Measurements from ENCODE around the gene MEF2C.

MEF2C gene

DNA sequence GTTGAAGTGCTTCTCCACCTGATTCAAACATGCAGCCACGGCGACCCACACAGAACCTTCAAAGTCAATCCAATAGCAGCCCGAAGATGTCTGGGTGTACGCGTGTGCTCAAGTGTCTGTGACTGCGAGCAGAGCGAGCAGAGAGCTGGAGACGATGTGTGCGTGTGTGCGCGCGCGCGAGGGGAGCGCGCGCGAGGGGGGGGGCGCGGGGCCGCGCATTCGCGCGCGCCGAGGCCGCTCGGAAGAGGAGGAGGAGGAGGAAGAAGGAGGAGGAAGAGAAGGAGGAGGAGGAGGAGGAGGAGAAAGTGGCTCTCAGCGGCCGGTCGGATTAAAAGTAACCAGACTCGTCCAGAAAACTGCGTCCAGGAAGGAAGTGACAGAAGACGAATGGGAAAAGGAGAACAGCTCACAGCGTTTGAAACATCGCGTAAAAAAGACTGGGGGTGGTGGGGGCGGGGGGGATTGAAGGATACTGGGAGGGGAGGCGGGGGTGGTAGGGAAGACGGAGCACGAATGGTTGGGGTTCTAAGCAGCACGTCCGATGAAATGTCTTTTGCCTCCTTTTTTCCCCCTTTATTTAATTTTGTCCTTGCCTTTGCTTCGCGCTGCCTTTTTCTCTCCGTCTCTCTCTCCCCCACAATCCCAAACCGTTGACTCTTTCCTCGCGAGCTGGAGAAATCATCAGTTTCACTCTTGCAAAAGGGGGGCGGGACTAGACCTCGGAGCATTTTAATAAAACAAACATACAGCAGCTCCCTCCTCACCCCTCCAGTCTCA is at the start of gene MEF2C:
Gene MEF2C, minus strand, starts transcription at position 126 of the 777 bp plus-strand sequence. CDS start 59,396 bp downstream, outside the sequence.
- peak; percentile 87 for DNase-seq (ENCODE audit: low read depth)

GRCh38 chr5:88932541-88932940 is 49.6 kb upstream of the MEF2C start:
- no peak overlapping the region for H3K4me3 ChIP-seq (ENCODE audit: low read depth, low read length)
- no peak for DNase-seq (ENCODE audit: low read depth)
- TF ChIP-seq, protein P1, sequence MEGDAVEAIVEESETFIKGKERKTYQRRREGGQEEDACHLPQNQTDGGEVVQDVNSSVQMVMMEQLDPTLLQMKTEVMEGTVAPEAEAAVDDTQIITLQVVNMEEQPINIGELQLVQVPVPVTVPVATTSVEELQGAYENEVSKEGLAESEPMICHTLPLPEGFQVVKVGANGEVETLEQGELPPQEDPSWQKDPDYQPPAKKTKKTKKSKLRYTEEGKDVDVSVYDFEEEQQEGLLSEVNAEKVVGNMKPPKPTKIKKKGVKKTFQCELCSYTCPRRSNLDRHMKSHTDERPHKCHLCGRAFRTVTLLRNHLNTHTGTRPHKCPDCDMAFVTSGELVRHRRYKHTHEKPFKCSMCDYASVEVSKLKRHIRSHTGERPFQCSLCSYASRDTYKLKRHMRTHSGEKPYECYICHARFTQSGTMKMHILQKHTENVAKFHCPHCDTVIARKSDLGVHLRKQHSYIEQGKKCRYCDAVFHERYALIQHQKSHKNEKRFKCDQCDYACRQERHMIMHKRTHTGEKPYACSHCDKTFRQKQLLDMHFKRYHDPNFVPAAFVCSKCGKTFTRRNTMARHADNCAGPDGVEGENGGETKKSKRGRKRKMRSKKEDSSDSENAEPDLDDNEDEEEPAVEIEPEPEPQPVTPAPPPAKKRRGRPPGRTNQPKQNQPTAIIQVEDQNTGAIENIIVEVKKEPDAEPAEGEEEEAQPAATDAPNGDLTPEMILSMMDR (conservative IDR thresholded peaks at IDR 0.05; ENCODE audit: low read depth, low read length) = no peak

More for the DNA sequence above, at the start of gene MEF2C:
- TF ChIP-seq, protein P1 (conservative IDR thresholded peaks at IDR 0.05; ENCODE audit: low read depth, low read length) = no peak
- peak within 1 kb of the TSS; percentile 73 for H3K4me3 ChIP-seq (ENCODE audit: low read depth, low read length)

DNA sequence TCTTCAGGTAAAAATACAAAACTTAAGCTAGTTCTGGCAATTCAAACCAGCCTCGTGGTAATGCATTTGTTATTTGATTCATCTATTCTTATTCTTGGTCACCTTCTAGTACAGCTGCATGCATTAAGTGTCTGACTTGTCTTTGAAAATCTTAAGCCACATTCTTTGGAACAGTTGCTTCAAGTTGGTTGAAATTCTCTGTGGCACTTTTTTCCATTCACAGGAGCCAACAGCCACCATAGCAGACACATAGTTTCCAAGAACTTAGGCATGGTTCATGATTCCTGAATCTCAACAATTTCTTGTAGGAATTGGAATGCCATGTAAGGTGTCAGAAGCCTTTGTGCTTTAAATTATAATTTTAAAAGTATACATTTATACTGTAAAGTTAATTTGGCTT is 47.4 kb upstream of the MEF2C start:
- no peak overlapping the region for H3K4me3 ChIP-seq (ENCODE audit: low read depth, low read length)
- TF ChIP-seq, protein P1 (conservative IDR thresholded peaks at IDR 0.05; ENCODE audit: low read depth, low read length) = no peak
- DNase-seq (ENCODE audit: low read depth) = no peak

DNA sequence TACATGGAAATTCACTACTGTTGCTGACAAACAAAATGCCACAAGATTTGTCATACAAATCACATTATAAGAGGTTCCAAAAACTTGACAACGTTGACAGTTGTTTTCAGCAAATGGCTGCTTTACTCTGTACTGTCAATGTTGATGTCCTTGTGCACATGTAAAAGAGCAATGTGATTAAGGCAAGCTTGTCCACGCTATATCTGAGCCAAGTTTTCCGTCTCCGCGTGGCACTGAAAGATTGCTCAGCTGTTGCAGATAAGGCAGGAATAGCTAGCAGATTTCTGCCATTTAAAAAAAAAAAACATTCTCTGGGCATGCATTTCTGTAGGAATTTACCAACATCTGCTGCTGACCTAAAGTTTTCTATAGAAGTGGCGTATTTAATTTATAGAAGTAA is 46.4 kb upstream of the MEF2C start:
- TF ChIP-seq, protein P1 (conservative IDR thresholded peaks at IDR 0.05; ENCODE audit: low read depth, low read length) = no peak
- no peak for DNase-seq (ENCODE audit: low read depth)
- H3K4me3 ChIP-seq (ENCODE audit: low read depth, low read length) = no peak overlapping the region

DNA sequence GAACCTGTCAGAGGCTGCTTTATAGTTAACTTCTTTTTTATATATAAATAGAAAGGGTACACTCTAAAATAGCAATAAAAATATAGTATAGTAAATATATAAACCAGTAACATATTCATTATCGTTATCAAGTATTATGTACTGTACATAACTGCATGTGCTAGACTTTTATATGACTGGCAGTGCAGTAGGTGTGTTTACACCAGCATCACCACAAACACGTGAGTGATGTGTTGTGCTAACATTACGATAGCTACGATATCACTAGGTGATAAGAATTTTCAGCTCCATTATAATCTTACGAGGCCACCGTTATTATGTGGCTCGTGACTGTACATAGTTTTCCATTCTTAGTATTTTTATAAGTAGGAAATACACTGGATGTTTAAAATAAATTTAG is 43.8 kb upstream of the MEF2C start:
- H3K4me3 ChIP-seq (ENCODE audit: low read depth, low read length) = no peak overlapping the region
- TF ChIP-seq, protein P1 (conservative IDR thresholded peaks at IDR 0.05; ENCODE audit: low read depth, low read length) = no peak
- no peak for DNase-seq (ENCODE audit: low read depth)

DNA sequence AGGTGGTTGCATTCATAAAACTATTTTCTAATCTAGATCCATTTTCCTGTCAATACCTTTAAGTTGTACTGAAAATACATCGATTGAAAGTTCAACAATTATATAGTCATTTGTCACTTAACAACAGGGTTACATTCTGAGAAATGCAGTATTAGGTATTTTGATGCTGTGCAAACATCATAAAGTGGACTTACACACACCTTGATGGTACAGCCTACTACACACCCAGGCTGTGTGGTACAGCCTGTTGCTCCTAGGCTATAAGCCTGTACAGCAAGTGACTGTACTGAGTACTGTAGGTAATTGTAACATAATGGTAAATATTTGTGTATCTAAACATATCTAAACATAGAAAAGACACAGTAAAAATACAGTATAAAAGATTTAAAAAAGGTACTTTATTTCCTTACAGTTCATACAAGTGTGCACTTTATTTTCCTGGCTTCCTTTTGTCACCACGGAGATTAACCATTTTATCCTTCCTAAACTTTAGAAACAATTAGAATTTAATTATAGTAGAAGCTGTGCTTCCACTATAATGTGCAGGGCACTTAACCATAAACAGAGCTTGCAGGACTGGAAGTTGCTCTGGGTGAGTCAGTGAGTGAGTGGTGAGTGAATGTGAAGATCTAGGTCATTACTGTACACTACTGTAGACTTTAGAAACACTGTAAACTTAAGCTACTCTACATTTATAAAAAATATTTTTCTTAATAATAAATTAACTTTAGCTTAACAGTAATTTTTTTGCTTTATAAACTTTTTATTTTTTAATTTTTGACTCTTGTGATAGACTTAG is 42.9 kb upstream of the MEF2C start:
- H3K4me3 ChIP-seq (ENCODE audit: low read depth, low read length) = no peak overlapping the region
- TF ChIP-seq, protein P1 (conservative IDR thresholded peaks at IDR 0.05; ENCODE audit: low read depth, low read length) = no peak
- peak; percentile 14 for DNase-seq (ENCODE audit: low read depth)
